ENCODE measurements around the gene NR3C1. TPM values are rescaled to one million over a fixed set of nuclear protein-coding genes. Genes with fewer than 3 reads are reported as not detected.

The NR3C1 gene
- polyA plus RNA-seq, 1 donor (not counting 4 experiments of a cell fraction or from before 2014, with no cell fraction given), result 30.7 TPM

- Histone ChIP-seq H3K27ac (ENCODE audit: control insufficient read depth, insufficient read depth, low read length) (peak overlapping the region; percentile 76), H3K4me1 (ENCODE audit: control insufficient read depth, extremely low read depth, insufficient read depth, low read length) (peaks cover 13% of the 10 kb centered on the region), H3K27me3 (ENCODE audit: control insufficient read depth, extremely low read depth, insufficient read depth, low read length) (no peaks in the 10 kb centered on the region), H3K79me2 (ENCODE audit: control insufficient read depth, insufficient read depth, low read length) (peaks cover 84% of the 10 kb centered on the region), H2AFZ (ENCODE audit: control insufficient read depth, low read length) (no peak overlapping the region), H3K9me1 (ENCODE audit: control insufficient read depth, extremely low read depth, insufficient read depth, low read length) (no peaks in the 10 kb centered on the region), H3K9me3 (ENCODE audit: control insufficient read depth, low read depth, low read length) (no peaks in the 10 kb centered on the region), H3K9ac (ENCODE audit: control insufficient read depth, extremely low read depth, insufficient read depth, low read length) (no peak overlapping the region), H4K20me1 (ENCODE audit: control insufficient read depth, extremely low read depth, insufficient read depth, low read length) (no peaks in the 10 kb centered on the region), H3K36me3 (ENCODE audit: control insufficient read depth in 2 of 2, extremely low read depth in 1 of 2, insufficient read depth in 2 of 2, low read length in 2 of 2) (peaks cover 0 to 3% of the 10 kb centered on the region in 2 experiments), H3K4me2 (ENCODE audit: control insufficient read depth, extremely low read depth, insufficient read depth, low read depth, low read length) (no peak overlapping the region), H3K4me3 (ENCODE audit: control insufficient read depth in 2 of 3, extremely low read depth in 1 of 3, insufficient read depth in 2 of 3, low read depth in 1 of 3, low read length in 3 of 3) (no peak overlapping the region)
- no peak for DNase-seq (ENCODE audit: low read depth, low spot score)
- TF ChIP-seq CTCF (optimal IDR thresholded peaks at IDR 0.05 in 1 of 3, IDR thresholded peaks at IDR 0.05 in 1 of 3, conservative IDR thresholded peaks at IDR 0.05 in 1 of 3; ENCODE audit: extremely low read depth in 1 of 3, insufficient read depth in 2 of 3, low read length in 3 of 3) (no peak), EZH2 (IDR thresholded peaks at IDR 0.05; ENCODE audit: low read length) (no peak)
- FAIRE-seq, result no peak
- dilution Hi-C loops (cut with MboI; ENCODE audit: extremely low pct_ligation_motif_present, low sequenced_read_pairs), result no loop called here
Measured at GRCh38 chr5:143340891-143341685, 62.4 kb downstream of the NR3C1 start.

- Histone ChIP-seq H3K27me3 (ENCODE audit: control insufficient read depth, extremely low read depth, insufficient read depth, low read length) (no peaks in the 10 kb centered on the region), H3K27ac (ENCODE audit: control insufficient read depth, insufficient read depth, low read length) (peak overlapping the region; percentile 53), H3K79me2 (ENCODE audit: control insufficient read depth, insufficient read depth, low read length) (peaks cover 79% of the 10 kb centered on the region), H3K4me1 (ENCODE audit: control insufficient read depth, extremely low read depth, insufficient read depth, low read length) (peaks cover 13% of the 10 kb centered on the region), H3K9ac (ENCODE audit: control insufficient read depth, extremely low read depth, insufficient read depth, low read length) (no peak overlapping the region), H3K36me3 (ENCODE audit: control insufficient read depth in 2 of 2, extremely low read depth in 1 of 2, insufficient read depth in 2 of 2, low read length in 2 of 2) (peaks cover 0 to 3% of the 10 kb centered on the region in 2 experiments), H3K4me3 (ENCODE audit: control insufficient read depth in 2 of 3, extremely low read depth in 1 of 3, insufficient read depth in 2 of 3, low read depth in 1 of 3, low read length in 3 of 3) (no peak overlapping the region), H3K9me1 (ENCODE audit: control insufficient read depth, extremely low read depth, insufficient read depth, low read length) (no peaks in the 10 kb centered on the region), H2AFZ (ENCODE audit: control insufficient read depth, low read length) (no peak overlapping the region), H3K9me3 (ENCODE audit: control insufficient read depth, low read depth, low read length) (no peaks in the 10 kb centered on the region), H4K20me1 (ENCODE audit: control insufficient read depth, extremely low read depth, insufficient read depth, low read length) (no peaks in the 10 kb centered on the region), H3K4me2 (ENCODE audit: control insufficient read depth, extremely low read depth, insufficient read depth, low read depth, low read length) (no peak overlapping the region)
- dilution Hi-C loops (cut with MboI; ENCODE audit: extremely low pct_ligation_motif_present, low sequenced_read_pairs), result no loop called here
- TF ChIP-seq EZH2 (IDR thresholded peaks at IDR 0.05; ENCODE audit: low read length) (no peak), CTCF (optimal IDR thresholded peaks at IDR 0.05 in 1 of 3, IDR thresholded peaks at IDR 0.05 in 1 of 3, conservative IDR thresholded peaks at IDR 0.05 in 1 of 3; ENCODE audit: extremely low read depth in 1 of 3, insufficient read depth in 2 of 3, low read length in 3 of 3) (no peak)
- FAIRE-seq, result peak; percentile 85
- DNase-seq (ENCODE audit: low read depth, low spot score), result no peak
Measured at GRCh38 chr5:143338658-143339366, 64.7 kb downstream of the NR3C1 start.

Data from keratinocyte (primary cell).